ENCODE results near the gene CHRFAM7A. TPM values are rescaled to one million over a fixed set of nuclear protein-coding genes. Genes with fewer than 3 reads are reported as not detected.
"Not testable (repeated sequence)": the region's sequence is repeated elsewhere in the genome, so short reads cannot be mapped to it uniquely, and the experiment has no call there.

Gene CHRFAM7A
- total RNA-seq, 1 donor from 2014 or later = 8.7 TPM

- not testable (repeated sequence) for H3K9me3 Mint-ChIP-seq; H3K27me3 Mint-ChIP-seq (ENCODE audit: low read depth); H3K4me1 Mint-ChIP-seq; DNase-seq (ENCODE audit: low read depth, low spot score); H3K36me3 Mint-ChIP-seq (ENCODE audit: low read depth); H3K4me3 Mint-ChIP-seq; H3K27ac Mint-ChIP-seq (ENCODE audit: unreplicated experiment)
These were observed 18.5 kb downstream of the CHRFAM7A start for GRCh38 chr15:30374862-30375261.

- H3K4me3 Mint-ChIP-seq; H3K27me3 Mint-ChIP-seq (ENCODE audit: low read depth); H3K9me3 Mint-ChIP-seq; H3K27ac Mint-ChIP-seq (ENCODE audit: unreplicated experiment); H3K36me3 Mint-ChIP-seq (ENCODE audit: low read depth); DNase-seq (ENCODE audit: low read depth, low spot score); H3K4me1 Mint-ChIP-seq: not testable (repeated sequence)
These were observed 25.1 kb downstream of the CHRFAM7A start for GRCh38 chr15:30368271-30368670.

- not testable (repeated sequence) for DNase-seq (ENCODE audit: low read depth, low spot score); H3K27me3 Mint-ChIP-seq (ENCODE audit: low read depth)
These were observed 26.1 kb downstream of the CHRFAM7A start for GRCh38 chr15:30367246-30367645.

GRCh38 chr15:30361404-30361803, 31.9 kb downstream of the CHRFAM7A start:
- not testable (repeated sequence) for H3K27me3 Mint-ChIP-seq (ENCODE audit: low read depth); H3K4me3 Mint-ChIP-seq; H3K9me3 Mint-ChIP-seq; H3K27ac Mint-ChIP-seq (ENCODE audit: unreplicated experiment); H3K4me1 Mint-ChIP-seq; H3K36me3 Mint-ChIP-seq (ENCODE audit: low read depth); DNase-seq (ENCODE audit: low read depth, low spot score)

More at GRCh38 chr15:30367246-30367645, 26.1 kb downstream of the CHRFAM7A start:
- not testable (repeated sequence) for H3K36me3 Mint-ChIP-seq (ENCODE audit: low read depth); H3K9me3 Mint-ChIP-seq; H3K4me3 Mint-ChIP-seq; H3K27ac Mint-ChIP-seq (ENCODE audit: unreplicated experiment); H3K4me1 Mint-ChIP-seq

GRCh38 chr15:30360990-30361389, 32.4 kb downstream of the CHRFAM7A start:
- DNase-seq (ENCODE audit: low read depth, low spot score); H3K4me1 Mint-ChIP-seq; H3K27ac Mint-ChIP-seq (ENCODE audit: unreplicated experiment); H3K36me3 Mint-ChIP-seq (ENCODE audit: low read depth); H3K4me3 Mint-ChIP-seq; H3K9me3 Mint-ChIP-seq; H3K27me3 Mint-ChIP-seq (ENCODE audit: low read depth): not testable (repeated sequence)

GRCh38 chr15:30355043-30355442, 38.3 kb downstream of the CHRFAM7A start:
- H3K27me3 Mint-ChIP-seq (ENCODE audit: low read depth); H3K9me3 Mint-ChIP-seq; DNase-seq (ENCODE audit: low read depth, low spot score); H3K4me1 Mint-ChIP-seq; H3K4me3 Mint-ChIP-seq; H3K36me3 Mint-ChIP-seq (ENCODE audit: low read depth); H3K27ac Mint-ChIP-seq (ENCODE audit: unreplicated experiment): not testable (repeated sequence)

GRCh38 chr15:30349803-30350202, 43.5 kb downstream of the CHRFAM7A start:
- H3K4me3 Mint-ChIP-seq; H3K36me3 Mint-ChIP-seq (ENCODE audit: low read depth); H3K27me3 Mint-ChIP-seq (ENCODE audit: low read depth); H3K4me1 Mint-ChIP-seq; H3K27ac Mint-ChIP-seq (ENCODE audit: unreplicated experiment); DNase-seq (ENCODE audit: low read depth, low spot score); H3K9me3 Mint-ChIP-seq: not testable (repeated sequence)

GRCh38 chr15:30336584-30336983, 56.8 kb downstream of the CHRFAM7A start:
- H3K27ac Mint-ChIP-seq (ENCODE audit: unreplicated experiment); H3K4me1 Mint-ChIP-seq; H3K9me3 Mint-ChIP-seq; DNase-seq (ENCODE audit: low read depth, low spot score); H3K4me3 Mint-ChIP-seq; H3K36me3 Mint-ChIP-seq (ENCODE audit: low read depth); H3K27me3 Mint-ChIP-seq (ENCODE audit: low read depth): not testable (repeated sequence)

GRCh38 chr15:30334152-30334551, 59.2 kb downstream of the CHRFAM7A start:
- H3K27me3 Mint-ChIP-seq (ENCODE audit: low read depth); H3K27ac Mint-ChIP-seq (ENCODE audit: unreplicated experiment); H3K36me3 Mint-ChIP-seq (ENCODE audit: low read depth); H3K4me1 Mint-ChIP-seq; DNase-seq (ENCODE audit: low read depth, low spot score); H3K4me3 Mint-ChIP-seq; H3K9me3 Mint-ChIP-seq: not testable (repeated sequence)

GRCh38 chr15:30326145-30326544, 67.2 kb downstream of the CHRFAM7A start:
- DNase-seq (ENCODE audit: low read depth, low spot score); H3K36me3 Mint-ChIP-seq (ENCODE audit: low read depth); H3K4me3 Mint-ChIP-seq; H3K27me3 Mint-ChIP-seq (ENCODE audit: low read depth); H3K9me3 Mint-ChIP-seq; H3K4me1 Mint-ChIP-seq; H3K27ac Mint-ChIP-seq (ENCODE audit: unreplicated experiment): not testable (repeated sequence)

GRCh38 chr15:30321063-30321462, 72.3 kb downstream of the CHRFAM7A start:
- H3K9me3 Mint-ChIP-seq; H3K4me1 Mint-ChIP-seq; H3K36me3 Mint-ChIP-seq (ENCODE audit: low read depth); H3K27me3 Mint-ChIP-seq (ENCODE audit: low read depth); H3K27ac Mint-ChIP-seq (ENCODE audit: unreplicated experiment); H3K4me3 Mint-ChIP-seq; DNase-seq (ENCODE audit: low read depth, low spot score): not testable (repeated sequence)

- not testable (repeated sequence) for H3K4me3 Mint-ChIP-seq; H3K27me3 Mint-ChIP-seq (ENCODE audit: low read depth); H3K27ac Mint-ChIP-seq (ENCODE audit: unreplicated experiment); H3K4me1 Mint-ChIP-seq; H3K9me3 Mint-ChIP-seq; DNase-seq (ENCODE audit: low read depth, low spot score); H3K36me3 Mint-ChIP-seq (ENCODE audit: low read depth)
These were observed 77.6 kb downstream of the CHRFAM7A start for GRCh38 chr15:30315704-30316103.

- H3K4me3 Mint-ChIP-seq; H3K4me1 Mint-ChIP-seq; H3K27me3 Mint-ChIP-seq (ENCODE audit: low read depth); DNase-seq (ENCODE audit: low read depth, low spot score); H3K9me3 Mint-ChIP-seq; H3K27ac Mint-ChIP-seq (ENCODE audit: unreplicated experiment); H3K36me3 Mint-ChIP-seq (ENCODE audit: low read depth): not testable (repeated sequence)
These were observed 82.8 kb downstream of the CHRFAM7A start for GRCh38 chr15:30310575-30310974.

Measured in neural crest cell (in vitro differentiated cells).